ENCODE measurements around the gene ANKS1B.

Gene ANKS1B

GRCh38 chr12:99370421-99371138 lies 614.2 kb downstream of the ANKS1B start:
- Histone ChIP-seq H3K36me3 (ENCODE audit: insufficient read depth, low read length) (no peaks in the 10 kb centered on the region), H3K9ac (ENCODE audit: low read depth, low read length, poor library complexity, severe bottlenecking) (no peak overlapping the region), H3K4me2 (ENCODE audit: low read depth, low read length, poor library complexity, severe bottlenecking) (no peak overlapping the region), H3K27me3 (ENCODE audit: insufficient read depth, low read length, poor library complexity, severe bottlenecking) (no peaks in the 10 kb centered on the region), H4K20me1 (ENCODE audit: insufficient read depth, low read length, poor library complexity, severe bottlenecking) (no peaks in the 10 kb centered on the region), H3F3A (ENCODE audit: low read depth) (no peaks in the 10 kb centered on the region), H3K4me1 (ENCODE audit: insufficient read depth, low read length, poor library complexity, severe bottlenecking) (no peaks in the 10 kb centered on the region), H3K4me3 (ENCODE audit: low read length, poor library complexity, severe bottlenecking) (no peak overlapping the region), H3K79me2 (ENCODE audit: insufficient read depth, low read length) (no peaks in the 10 kb centered on the region), H3K9me3 (ENCODE audit: insufficient read depth, low read depth, low read length) (no peaks in the 10 kb centered on the region), H2AFZ (ENCODE audit: low read length) (no peak overlapping the region), H3K9me2 (replicated peaks; ENCODE audit: low read depth, low read length) (no peaks in the 10 kb centered on the region)
- TF ChIP-seq CTCF (conservative IDR thresholded peaks at IDR 0.05; ENCODE audit: low read length) (no peak), EZH2phosphoT487 (IDR thresholded peaks at IDR 0.05; ENCODE audit: borderline replicate concordance) (no peak)

- no peak overlapping the region for H2AFZ ChIP-seq (ENCODE audit: low read length)
- no peaks in the 10 kb centered on the region for H3K36me3 ChIP-seq (ENCODE audit: insufficient read depth, low read length)
- no peak overlapping the region for H3K9ac ChIP-seq (ENCODE audit: low read depth, low read length, poor library complexity, severe bottlenecking)
- no peaks in the 10 kb centered on the region for H3K9me3 ChIP-seq (ENCODE audit: insufficient read depth, low read depth, low read length)
- H3K79me2 ChIP-seq (ENCODE audit: insufficient read depth, low read length) = no peaks in the 10 kb centered on the region
- H4K20me1 ChIP-seq (ENCODE audit: insufficient read depth, low read length, poor library complexity, severe bottlenecking) = no peaks in the 10 kb centered on the region
- no peaks in the 10 kb centered on the region for H3K9me2 ChIP-seq (replicated peaks; ENCODE audit: low read depth, low read length)
- no peaks in the 10 kb centered on the region for H3K27me3 ChIP-seq (ENCODE audit: insufficient read depth, low read length, poor library complexity, severe bottlenecking)
- H3K4me1 ChIP-seq (ENCODE audit: insufficient read depth, low read length, poor library complexity, severe bottlenecking) = no peaks in the 10 kb centered on the region
- TF ChIP-seq CTCF (conservative IDR thresholded peaks at IDR 0.05; ENCODE audit: low read length) (no peak), EZH2phosphoT487 (IDR thresholded peaks at IDR 0.05; ENCODE audit: borderline replicate concordance) (no peak)
- H3K4me2 ChIP-seq (ENCODE audit: low read depth, low read length, poor library complexity, severe bottlenecking) = no peak overlapping the region
- H3F3A ChIP-seq (ENCODE audit: low read depth) = no peaks in the 10 kb centered on the region
- H3K4me3 ChIP-seq (ENCODE audit: low read length, poor library complexity, severe bottlenecking) = no peak overlapping the region
Observed at GRCh38 chr12:99367181-99367580, 617.6 kb downstream of the ANKS1B start.

- Histone ChIP-seq H3K36me3 (ENCODE audit: insufficient read depth, low read length) (no peaks in the 10 kb centered on the region), H3K27me3 (ENCODE audit: insufficient read depth, low read length, poor library complexity, severe bottlenecking) (no peaks in the 10 kb centered on the region), H3K9me2 (replicated peaks; ENCODE audit: low read depth, low read length) (no peaks in the 10 kb centered on the region)
Observed at GRCh38 chr12:99352269-99352668, 632.5 kb downstream of the ANKS1B start.

More at GRCh38 chr12:99352269-99352668, 632.5 kb downstream of the ANKS1B start:
- H3K4me3 ChIP-seq (ENCODE audit: low read length, poor library complexity, severe bottlenecking) = no peak overlapping the region
- H3K4me2 ChIP-seq (ENCODE audit: low read depth, low read length, poor library complexity, severe bottlenecking) = no peak overlapping the region
- no peak overlapping the region for H2AFZ ChIP-seq (ENCODE audit: low read length)
- H3F3A ChIP-seq (ENCODE audit: low read depth) = no peaks in the 10 kb centered on the region
- H3K79me2 ChIP-seq (ENCODE audit: insufficient read depth, low read length) = no peaks in the 10 kb centered on the region
- H3K4me1 ChIP-seq (ENCODE audit: insufficient read depth, low read length, poor library complexity, severe bottlenecking) = no peaks in the 10 kb centered on the region
- H3K9ac ChIP-seq (ENCODE audit: low read depth, low read length, poor library complexity, severe bottlenecking) = no peak overlapping the region
- no peaks in the 10 kb centered on the region for H4K20me1 ChIP-seq (ENCODE audit: insufficient read depth, low read length, poor library complexity, severe bottlenecking)
- H3K9me3 ChIP-seq (ENCODE audit: insufficient read depth, low read depth, low read length) = no peaks in the 10 kb centered on the region
- TF ChIP-seq EZH2phosphoT487 (IDR thresholded peaks at IDR 0.05; ENCODE audit: borderline replicate concordance) (no peak), CTCF (conservative IDR thresholded peaks at IDR 0.05; ENCODE audit: low read length) (no peak)
